Endothelial cell (in vitro differentiated cells): ENCODE measurements around the gene TRPM2. TPM values are rescaled to one million over a fixed set of nuclear protein-coding genes. Genes with fewer than 3 reads are reported as not detected.

Experiments used
- DNase-seq: peaks from one replicate; pipeline ENCODE4 v3.0.0; 2021; ENCODE audit warnings: low spot score
- H3K27ac Mint-ChIP-seq: one replicate; pipeline ENCODE4 v1.8.0; 2021; ENCODE audit warnings: mixed read lengths, inconsistent platforms; ENCODE audit not compliant: unreplicated experiment
- H3K27me3 Mint-ChIP-seq: one replicate; pipeline ENCODE4 v1.8.0; 2021; ENCODE audit warnings: mild to moderate bottlenecking, moderate library complexity, mixed read lengths, inconsistent platforms; ENCODE audit not compliant: unreplicated experiment
- H3K36me3 Mint-ChIP-seq: one replicate; pipeline ENCODE4 v1.8.0; 2021; ENCODE audit warnings: mild to moderate bottlenecking, low read depth, mixed read lengths, inconsistent platforms; ENCODE audit not compliant: unreplicated experiment
- H3K4me1 Mint-ChIP-seq: one replicate; pipeline ENCODE4 v1.8.0; 2021; ENCODE audit warnings: mild to moderate bottlenecking, mixed read lengths, inconsistent platforms; ENCODE audit not compliant: unreplicated experiment
- H3K4me3 Mint-ChIP-seq: one replicate; pipeline ENCODE4 v1.8.0; 2021; ENCODE audit warnings: mild to moderate bottlenecking, mixed read lengths, inconsistent platforms; ENCODE audit not compliant: unreplicated experiment
- H3K9me3 Mint-ChIP-seq: one replicate; pipeline ENCODE4 v1.8.0; 2021; ENCODE audit warnings: mixed read lengths, inconsistent platforms; ENCODE audit not compliant: unreplicated experiment
- total RNA-seq: library from RNA; stranded (reverse); fragmentation: NEBNext Ultra II Directional; extraction: Animal tissue kit (Norgen Biotek cat#: 25700); gene quantifications from one replicate; pipeline ENCODE4 v1.2.1, GENCODE V29; 2021; ENCODE audit not compliant: unreplicated experiment
- TF ChIP-seq, protein P1 (sequence below): fragments of 200-600 bp; sonication (generic); IDR thresholded peaks from one replicate; pipeline ENCODE4 v1.5.0; 2021; ENCODE audit warnings: antibody characterized with exemption; ENCODE audit not compliant: unreplicated experiment

The TRPM2 gene
- total RNA-seq, 1 donor from 2014 or later: 0.15 TPM

GRCh38 chr21:44428281-44428960 lies 75.0 kb downstream of the TRPM2 start:
- H3K4me3 Mint-ChIP-seq: no peak overlapping the region
- H3K36me3 Mint-ChIP-seq: no peaks in the 10 kb centered on the region
- H3K4me1 Mint-ChIP-seq: no peaks in the 10 kb centered on the region
- TF ChIP-seq, protein P1, sequence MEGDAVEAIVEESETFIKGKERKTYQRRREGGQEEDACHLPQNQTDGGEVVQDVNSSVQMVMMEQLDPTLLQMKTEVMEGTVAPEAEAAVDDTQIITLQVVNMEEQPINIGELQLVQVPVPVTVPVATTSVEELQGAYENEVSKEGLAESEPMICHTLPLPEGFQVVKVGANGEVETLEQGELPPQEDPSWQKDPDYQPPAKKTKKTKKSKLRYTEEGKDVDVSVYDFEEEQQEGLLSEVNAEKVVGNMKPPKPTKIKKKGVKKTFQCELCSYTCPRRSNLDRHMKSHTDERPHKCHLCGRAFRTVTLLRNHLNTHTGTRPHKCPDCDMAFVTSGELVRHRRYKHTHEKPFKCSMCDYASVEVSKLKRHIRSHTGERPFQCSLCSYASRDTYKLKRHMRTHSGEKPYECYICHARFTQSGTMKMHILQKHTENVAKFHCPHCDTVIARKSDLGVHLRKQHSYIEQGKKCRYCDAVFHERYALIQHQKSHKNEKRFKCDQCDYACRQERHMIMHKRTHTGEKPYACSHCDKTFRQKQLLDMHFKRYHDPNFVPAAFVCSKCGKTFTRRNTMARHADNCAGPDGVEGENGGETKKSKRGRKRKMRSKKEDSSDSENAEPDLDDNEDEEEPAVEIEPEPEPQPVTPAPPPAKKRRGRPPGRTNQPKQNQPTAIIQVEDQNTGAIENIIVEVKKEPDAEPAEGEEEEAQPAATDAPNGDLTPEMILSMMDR: no peak
- H3K27ac Mint-ChIP-seq: no peak overlapping the region
- peak; percentile 42 for DNase-seq
- peaks cover 6% of the 10 kb centered on the region for H3K27me3 Mint-ChIP-seq
- no peaks in the 10 kb centered on the region for H3K9me3 Mint-ChIP-seq

- H3K4me3 Mint-ChIP-seq: no peak overlapping the region
- H3K27ac Mint-ChIP-seq: no peak overlapping the region
- TF ChIP-seq, protein P1: no peak
- H3K36me3 Mint-ChIP-seq: no peaks in the 10 kb centered on the region
- H3K4me1 Mint-ChIP-seq: no peaks in the 10 kb centered on the region
- no peaks in the 10 kb centered on the region for H3K9me3 Mint-ChIP-seq
- H3K27me3 Mint-ChIP-seq: peaks cover 6% of the 10 kb centered on the region
- no peak for DNase-seq
These were observed 76.5 kb downstream of the TRPM2 start for GRCh38 chr21:44429894-44430293.

DNA sequence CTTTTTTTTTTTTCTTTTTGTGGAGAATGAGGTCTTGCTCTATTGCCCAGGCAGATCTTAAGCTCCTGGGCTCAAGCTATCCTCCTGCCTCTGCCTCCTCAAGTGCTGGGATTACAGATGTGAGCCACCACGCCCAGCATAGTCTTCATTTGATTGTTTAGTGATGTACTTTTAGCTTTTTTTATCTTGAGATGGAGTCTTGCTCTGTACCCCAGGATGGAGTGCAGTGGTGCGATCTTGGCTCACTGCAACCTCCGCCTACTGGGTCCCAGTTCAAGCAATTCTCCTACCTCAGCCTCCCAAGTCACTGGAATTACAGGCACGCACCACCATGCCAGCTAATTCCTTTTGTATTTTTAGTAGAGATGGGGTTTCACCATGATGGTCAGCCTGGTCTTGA lies 77.9 kb downstream of the TRPM2 start:
- Mint-ChIP-seq H3K4me1 (no peaks in the 10 kb centered on the region), H3K36me3 (no peaks in the 10 kb centered on the region), H3K27ac (no peak overlapping the region), H3K4me3 (no peak overlapping the region), H3K9me3 (no peaks in the 10 kb centered on the region), H3K27me3 (peaks cover 6% of the 10 kb centered on the region)
- TF ChIP-seq, protein P1: no peak
- no peak for DNase-seq

DNA sequence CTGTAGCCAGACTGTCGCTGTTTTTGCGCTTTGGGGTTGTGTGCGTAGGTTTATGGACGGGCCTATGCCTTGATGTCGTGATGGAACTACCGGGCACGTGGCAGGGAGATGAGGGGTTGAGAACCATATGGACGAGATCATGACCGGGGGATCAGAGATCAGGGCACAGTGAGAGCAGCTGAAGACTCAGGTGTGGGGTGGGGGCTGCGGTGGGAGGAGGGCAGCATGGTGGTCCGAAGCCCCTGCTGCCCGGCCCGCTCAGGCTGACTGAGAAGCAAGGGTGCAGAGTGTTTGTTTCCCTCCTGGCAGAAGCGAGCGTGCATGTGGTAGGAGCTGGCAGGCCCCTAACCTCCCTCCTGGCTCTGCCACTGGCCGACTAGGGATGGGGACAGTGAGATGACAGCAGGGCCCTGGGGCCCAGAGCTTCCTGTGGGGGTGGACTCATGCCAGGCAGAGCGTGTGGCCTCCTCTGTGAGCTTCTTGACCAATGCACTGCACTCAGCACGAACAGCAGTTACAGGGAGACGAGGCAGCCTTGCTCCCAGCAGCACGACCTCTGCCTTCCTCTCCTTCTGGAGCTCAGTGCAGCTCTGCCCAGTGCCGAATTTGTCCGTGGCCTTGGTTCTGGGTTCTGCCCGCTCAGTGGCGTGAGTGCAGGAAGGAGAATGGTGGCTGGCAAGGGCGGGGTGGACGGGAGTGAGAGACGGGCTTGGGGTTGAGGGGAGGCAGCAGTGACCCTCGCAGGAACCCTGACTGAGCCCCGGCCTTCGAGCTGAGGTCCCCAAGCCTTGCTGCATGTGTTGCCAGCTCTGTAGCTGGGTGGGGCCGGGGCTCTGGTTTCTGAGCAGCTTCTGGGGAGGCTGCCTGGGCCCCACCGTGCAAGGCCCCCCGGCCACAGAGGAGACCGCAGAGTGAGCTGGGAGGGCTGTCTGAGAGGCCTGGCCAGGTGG lies 79.7 kb downstream of the TRPM2 start:
- Mint-ChIP-seq H3K27ac (no peak overlapping the region), H3K4me3 (no peak overlapping the region)
- TF ChIP-seq, protein P1: no peak

More for the DNA sequence above, 79.7 kb downstream of the TRPM2 start:
- H3K9me3 Mint-ChIP-seq: no peaks in the 10 kb centered on the region
- no peaks in the 10 kb centered on the region for H3K4me1 Mint-ChIP-seq
- no peak for DNase-seq
- H3K36me3 Mint-ChIP-seq: no peaks in the 10 kb centered on the region
- H3K27me3 Mint-ChIP-seq: peaks cover 6% of the 10 kb centered on the region
